Measurements from ENCODE around the gene DGKQ. TPM values are rescaled to one million over a fixed set of nuclear protein-coding genes. Genes with fewer than 3 reads are reported as not detected.
"Not testable (repeated sequence)": the region's sequence is repeated elsewhere in the genome, so short reads cannot be mapped to it uniquely, and the experiment has no call there.

DGKQ gene
- total RNA-seq, 6 experiments from 2014 or later, result 4.6 to 10.5 (median 5.7) TPM

- no peak for ATAC-seq
- DNase-seq, result no peak
Measured at GRCh38 chr4:924107-925096, 49.0 kb downstream of the DGKQ start.

GRCh38 chr4:921830-922331 is 51.5 kb downstream of the DGKQ start:
- Histone ChIP-seq H3K4me3 (no peak overlapping the region), H3K4me1 (no peaks in the 10 kb centered on the region), H3K27me3 (no peaks in the 10 kb centered on the region), H3K9me3 (no peaks in the 10 kb centered on the region), H3K36me3 (no peaks in the 10 kb centered on the region), H3K27ac (no peak overlapping the region)
- no peak for TF ChIP-seq POLR2A (IDR thresholded peaks at IDR 0.05)
- TF ChIP-seq CTCF (IDR thresholded peaks at IDR 0.05), result no peak
- intact Hi-C loops (cut with DNase I), result no loop called here
- DNase-seq, result no peak
- 91% methylated on average over 9 of the region's 17 CpGs for WGBS (ENCODE audit: insufficient coverage, low coverage, low lambda C conversion rate, missing lambda C conversion rate)
- ATAC-seq, result no peak

More at GRCh38 chr4:924107-925096, 49.0 kb downstream of the DGKQ start:
- Histone ChIP-seq H3K27me3 (no peaks in the 10 kb centered on the region), H3K4me3 (no peak overlapping the region), H3K27ac (no peak overlapping the region), H3K9me3 (no peaks in the 10 kb centered on the region), H3K36me3 (no peaks in the 10 kb centered on the region), H3K4me1 (peaks cover 0 to 2% (median 0%) of the 10 kb centered on the region in 4 donors)
- WGBS (ENCODE audit: insufficient coverage, low coverage, low lambda C conversion rate, missing lambda C conversion rate), result 82% methylated on average over 11 of the region's 18 CpGs
- TF ChIP-seq POLR2A (IDR thresholded peaks at IDR 0.05), result no peak
- TF ChIP-seq CTCF (IDR thresholded peaks at IDR 0.05), result no peak
- intact Hi-C loops (cut with DNase I), result no loop called here

- ATAC-seq; H3K9me3 ChIP-seq; H3K27me3 ChIP-seq; H3K4me1 ChIP-seq; H3K27ac ChIP-seq; intact Hi-C loops (cut with DNase I); H3K36me3 ChIP-seq; DNase-seq; H3K4me3 ChIP-seq: not testable (repeated sequence)
- 91% methylated on average over 8 of the region's 15 CpGs for WGBS (ENCODE audit: insufficient coverage, low coverage, low lambda C conversion rate, missing lambda C conversion rate)
Measured at GRCh38 chr4:919004-919680, 54.2 kb downstream of the DGKQ start.

GRCh38 chr4:918591-918990 is 54.8 kb downstream of the DGKQ start:
- WGBS (ENCODE audit: insufficient coverage, low coverage, low lambda C conversion rate, missing lambda C conversion rate), result 77% methylated on average over 6 of the region's 6 CpGs
- H3K4me3 ChIP-seq; DNase-seq; H3K4me1 ChIP-seq; intact Hi-C loops (cut with DNase I); H3K9me3 ChIP-seq; H3K27me3 ChIP-seq; ATAC-seq; H3K36me3 ChIP-seq; H3K27ac ChIP-seq: not testable (repeated sequence)

DNA sequence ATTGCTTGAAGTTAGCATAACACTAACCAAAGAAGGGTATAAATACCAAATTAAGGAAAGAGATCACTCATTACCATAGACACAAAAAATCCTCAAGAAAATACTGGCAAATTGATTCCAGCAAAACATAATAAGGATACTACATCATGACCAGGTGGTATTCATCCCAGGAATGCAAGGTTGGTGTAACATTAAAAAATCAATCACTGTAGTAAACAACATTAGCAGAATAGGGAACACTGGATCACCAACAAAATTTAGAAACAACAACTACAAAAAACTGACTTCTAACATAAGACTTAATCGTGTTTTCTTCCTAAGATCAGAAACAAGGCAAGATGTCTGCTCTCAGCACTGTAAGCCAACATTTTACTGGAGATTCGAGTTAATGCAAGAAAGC is 55.4 kb downstream of the DGKQ start:
- Histone ChIP-seq H3K27ac (no peak overlapping the region), H3K27me3 (no peaks in the 10 kb centered on the region), H3K4me3 (no peak overlapping the region), H3K4me1 (peaks cover 0 to 6% (median 0%) of the 10 kb centered on the region in 4 donors), H3K36me3 (peaks cover 0 to 5% (median 0%) of the 10 kb centered on the region in 4 donors), H3K9me3 (no peaks in the 10 kb centered on the region)
- ATAC-seq, result no peak
- 96% methylated on average over 2 of the region's 2 CpGs for WGBS (ENCODE audit: insufficient coverage, low coverage, low lambda C conversion rate, missing lambda C conversion rate)
- intact Hi-C loops (cut with DNase I), result no loop called here
- TF ChIP-seq POLR2A (IDR thresholded peaks at IDR 0.05) (no peak), CTCF (IDR thresholded peaks at IDR 0.05) (no peak)
- DNase-seq, result no peak
